SW480 (cell line): Measurements from ENCODE around the gene KMT5B.

Experiments
- DNase-seq: peaks from one replicate; pipeline ENCODE4 v3.0.0-alpha.2; 2016; ENCODE audit warnings: low spot score

KMT5B gene

GRCh38 chr11:68143310-68143689, 69.8 kb downstream of the KMT5B start:
- DNase-seq, result no peak

GRCh38 chr11:68142441-68143309, 70.4 kb downstream of the KMT5B start:
- DNase-seq, result no peak

- DNase-seq, result no peak
Observed at GRCh38 chr11:68142028-68142412, 71.1 kb downstream of the KMT5B start.

GRCh38 chr11:68141246-68142027, 71.7 kb downstream of the KMT5B start:
- no peak for DNase-seq

GRCh38 chr11:68140496-68141245, 72.4 kb downstream of the KMT5B start:
- DNase-seq, result no peak

- DNase-seq, result no peak
Observed at GRCh38 chr11:68138237-68138636, 74.9 kb downstream of the KMT5B start.

GRCh38 chr11:68137833-68138232, 75.3 kb downstream of the KMT5B start:
- no peak for DNase-seq

GRCh38 chr11:68136866-68137265, 76.2 kb downstream of the KMT5B start:
- no peak for DNase-seq

GRCh38 chr11:68135161-68135560, 77.9 kb downstream of the KMT5B start:
- no peak for DNase-seq

GRCh38 chr11:68133761-68134160, 79.3 kb downstream of the KMT5B start:
- no peak for DNase-seq

GRCh38 chr11:68130121-68130520, 83.0 kb downstream of the KMT5B start:
- DNase-seq, result no peak

GRCh38 chr11:68128682-68129327, 84.3 kb downstream of the KMT5B start:
- DNase-seq, result no peak

- DNase-seq, result no peak
Observed at GRCh38 chr11:68127714-68128681, 85.1 kb downstream of the KMT5B start.

- DNase-seq, result no peak
Observed at GRCh38 chr11:68125164-68125563, 87.9 kb downstream of the KMT5B start.

GRCh38 chr11:68122936-68123539, 90.1 kb downstream of the KMT5B start:
- DNase-seq, result peak; percentile 94

GRCh38 chr11:68121067-68121899, 91.8 kb downstream of the KMT5B start, which contains the start of gene CHKA:
Gene CHKA, minus strand, starts transcription at chr11:68121388. Its CDS starts 211 bp downstream, at chr11:68121177.
- DNase-seq, result peak; percentile 91

GRCh38 chr11:68120273-68121066, 92.6 kb downstream of the KMT5B start:
- peak; percentile 35 for DNase-seq

- no peak for DNase-seq
Observed at GRCh38 chr11:68118706-68119448, 94.2 kb downstream of the KMT5B start.
